Neural cell (in vitro differentiated cells): ENCODE data around the gene SHLD2.

ENCODE experiments used
- CTCF ChIP-seq: fragments of 450-650 bp; IDR thresholded peaks from 2 replicates; pipeline ENCODE4 v1.5.1; 2014; ENCODE audit warnings: antibody characterized with exemption, mild to moderate bottlenecking, moderate library complexity; ENCODE audit not compliant: poor library complexity, severe bottlenecking
- MXI1 ChIP-seq: fragments of 450-650 bp; conservative IDR thresholded peaks from 2 replicates; pipeline ENCODE4 v1.6.1; 2014; ENCODE audit warnings: antibody characterized with exemption, mild to moderate bottlenecking; ENCODE audit not compliant: poor library complexity, severe bottlenecking
- RAD21 ChIP-seq: fragments of 450-650 bp; conservative IDR thresholded peaks from 2 replicates; pipeline ENCODE4 v1.6.1; 2014; ENCODE audit warnings: antibody characterized with exemption, mild to moderate bottlenecking, moderate library complexity

- TF ChIP-seq CTCF (no peak), RAD21 (no peak), MXI1 (no peak)
These were observed 1.2 kb upstream of the SHLD2 start for GRCh38 chr10:87093632-87094372.
